T-helper 1 cell (primary cell): ENCODE measurements around the gene CFHR1.

Experiments
- DNase-seq, 5 donors: peaks; one replicate each; pipeline ENCODE4 v3.0.0-alpha.2; 2012 to 2020

The CFHR1 gene

GRCh38 chr1:196877964-196878363 is 58.4 kb downstream of the CFHR1 start:
- DNase-seq: no peak
